C4-2B (cell line): ENCODE measurements around the gene NFATC2.

Experiments used
- ZFX ChIP-seq: fragments of 450-650 bp; IDR thresholded peaks from 2 replicates; pipeline ENCODE4 v1.6.1; 2017
- TF ChIP-seq, protein P1 (sequence below): fragments of 450-650 bp; conservative IDR thresholded peaks from 2 replicates; pipeline ENCODE4 v1.5.1; 2017; ENCODE audit warnings: mild to moderate bottlenecking

GRCh38 chr20:51581571-51581970 lies 39.1 kb upstream of the NFATC2 start:
- TF ChIP-seq, protein P1, sequence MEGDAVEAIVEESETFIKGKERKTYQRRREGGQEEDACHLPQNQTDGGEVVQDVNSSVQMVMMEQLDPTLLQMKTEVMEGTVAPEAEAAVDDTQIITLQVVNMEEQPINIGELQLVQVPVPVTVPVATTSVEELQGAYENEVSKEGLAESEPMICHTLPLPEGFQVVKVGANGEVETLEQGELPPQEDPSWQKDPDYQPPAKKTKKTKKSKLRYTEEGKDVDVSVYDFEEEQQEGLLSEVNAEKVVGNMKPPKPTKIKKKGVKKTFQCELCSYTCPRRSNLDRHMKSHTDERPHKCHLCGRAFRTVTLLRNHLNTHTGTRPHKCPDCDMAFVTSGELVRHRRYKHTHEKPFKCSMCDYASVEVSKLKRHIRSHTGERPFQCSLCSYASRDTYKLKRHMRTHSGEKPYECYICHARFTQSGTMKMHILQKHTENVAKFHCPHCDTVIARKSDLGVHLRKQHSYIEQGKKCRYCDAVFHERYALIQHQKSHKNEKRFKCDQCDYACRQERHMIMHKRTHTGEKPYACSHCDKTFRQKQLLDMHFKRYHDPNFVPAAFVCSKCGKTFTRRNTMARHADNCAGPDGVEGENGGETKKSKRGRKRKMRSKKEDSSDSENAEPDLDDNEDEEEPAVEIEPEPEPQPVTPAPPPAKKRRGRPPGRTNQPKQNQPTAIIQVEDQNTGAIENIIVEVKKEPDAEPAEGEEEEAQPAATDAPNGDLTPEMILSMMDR, result no peak
- no peak for TF ChIP-seq ZFX
